ENCODE data around the gene MYH11.

Gene MYH11

GRCh38 chr16:15708997-15709396, 147.8 kb downstream of the MYH11 start:
- no peak for DNase-seq (ENCODE audit: low read depth, low spot score)
- POLR2A ChIA-PET: no interaction called here
- no peak overlapping the region for H3K4me3 ChIP-seq (ENCODE audit: low read depth, low read length)
- CTCF ChIA-PET: interaction anchor here (0.9 to 2.3 kb wide), 3 partner anchors 8 to 281 kb away, joined by 3 to 5 read pairs (median 3); no protein-coding TSS in a partner anchor
- no peak for TF ChIP-seq CTCF (IDR thresholded peaks at IDR 0.05; ENCODE audit: insufficient read depth, low read length, missing control alignments)

GRCh38 chr16:15708096-15708495, 148.7 kb downstream of the MYH11 start:
- no peak overlapping the region for H3K4me3 ChIP-seq (ENCODE audit: low read depth, low read length)
- CTCF ChIA-PET: interaction anchor here (0.9 to 9.6 kb wide), 5 partner anchors 9 to 280 kb away, joined by 3 to 79 read pairs (median 5); partner anchors contain the start of gene MARF1
- no peak for TF ChIP-seq CTCF (IDR thresholded peaks at IDR 0.05; ENCODE audit: insufficient read depth, low read length, missing control alignments)
- POLR2A ChIA-PET: no interaction called here
- no peak for DNase-seq (ENCODE audit: low read depth, low spot score)

GRCh38 chr16:15707332-15707731, 149.5 kb downstream of the MYH11 start:
- no peak overlapping the region for H3K4me3 ChIP-seq (ENCODE audit: low read depth, low read length)
- DNase-seq (ENCODE audit: low read depth, low spot score): no peak
- ChIA-PET POLR2A (no interaction called here), CTCF (interaction anchor here (1.7 to 9.6 kb wide), 3 partner anchors 10 to 65 kb away, joined by 5 to 79 read pairs (median 5); partner anchors contain the start of gene MARF1)
- TF ChIP-seq CTCF (IDR thresholded peaks at IDR 0.05; ENCODE audit: insufficient read depth, low read length, missing control alignments): no peak

- ChIA-PET CTCF (interaction anchor here (0.6 to 9.6 kb wide), 12 partner anchors 8 to 280 kb away, joined by 3 to 79 read pairs (median 4); partner anchors contain the start of gene MARF1), POLR2A (interaction anchor here (1.2 kb wide), 1 partner anchor 62 kb away, joined by 3 read pairs; the partner anchor contains the start of gene MARF1)
- no peak overlapping the region for H3K4me3 ChIP-seq (ENCODE audit: low read depth, low read length)
- no peak for DNase-seq (ENCODE audit: low read depth, low spot score)
- no peak for TF ChIP-seq CTCF (IDR thresholded peaks at IDR 0.05; ENCODE audit: insufficient read depth, low read length, missing control alignments)
These were observed 151.7 kb downstream of the MYH11 start for GRCh38 chr16:15705064-15705565.

- ChIA-PET POLR2A (no interaction called here), CTCF (interaction anchor here (0.6 to 9.6 kb wide), 14 partner anchors 9 to 279 kb away, joined by 3 to 79 read pairs (median 4); partner anchors contain the start of gene MARF1)
- DNase-seq (ENCODE audit: low read depth, low spot score): no peak
- no peak overlapping the region for H3K4me3 ChIP-seq (ENCODE audit: low read depth, low read length)
- TF ChIP-seq CTCF (IDR thresholded peaks at IDR 0.05; ENCODE audit: insufficient read depth, low read length, missing control alignments): peak; percentile 80
These were observed 152.3 kb downstream of the MYH11 start for GRCh38 chr16:15704545-15704987.

GRCh38 chr16:15703029-15703736, 153.6 kb downstream of the MYH11 start:
- ChIA-PET CTCF (interaction anchor here (0.6 to 9.6 kb wide), 9 partner anchors 10 to 263 kb away, joined by 3 to 79 read pairs (median 5); partner anchors contain the start of gene MARF1), POLR2A (no interaction called here)
- H3K4me3 ChIP-seq (ENCODE audit: low read depth, low read length): no peak overlapping the region
- no peak for DNase-seq (ENCODE audit: low read depth, low spot score)
- TF ChIP-seq CTCF (IDR thresholded peaks at IDR 0.05; ENCODE audit: insufficient read depth, low read length, missing control alignments): no peak
